Measurements from ENCODE around the gene CTNNA2.

DNA sequence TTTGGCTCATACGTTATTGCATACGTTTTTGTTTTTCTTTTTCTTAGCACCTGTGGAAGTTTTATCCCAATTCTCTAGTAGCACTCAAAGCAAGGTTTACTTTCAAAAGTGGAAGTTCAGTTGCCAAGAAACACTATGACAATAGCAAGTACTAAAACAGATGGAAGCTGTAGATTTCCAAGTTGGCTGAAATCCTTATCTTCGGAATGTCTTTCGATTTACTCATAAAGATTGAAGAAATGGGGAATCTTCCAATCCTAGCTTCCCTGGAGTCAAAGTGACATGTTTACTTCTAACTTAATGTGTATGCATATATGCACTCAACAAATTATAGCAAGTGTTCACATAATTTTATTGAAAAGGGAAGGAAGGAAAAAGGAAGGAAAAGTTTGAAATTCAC, 307.4 kb downstream of the CTNNA2 start:
- TF ChIP-seq ARNTL (CRISPR knock-in tag; IDR thresholded peaks at IDR 0.05; ENCODE audit: borderline replicate concordance, low read depth) (no peak), ZFP3 (CRISPR knock-in tag; IDR thresholded peaks at IDR 0.05) (no peak), ZC3H10 (CRISPR knock-in tag; IDR thresholded peaks at IDR 0.05) (no peak), TCF4 (CRISPR knock-in tag; IDR thresholded peaks at IDR 0.05; ENCODE audit: borderline replicate concordance) (no peak), BACH2 (CRISPR knock-in tag; IDR thresholded peaks at IDR 0.05; ENCODE audit: borderline replicate concordance) (no peak), RARB (CRISPR knock-in tag; IDR thresholded peaks at IDR 0.05) (no peak), PPARA (CRISPR knock-in tag; IDR thresholded peaks at IDR 0.05; ENCODE audit: borderline replicate concordance) (no peak), SNAI2 (CRISPR knock-in tag; IDR thresholded peaks at IDR 0.05) (no peak), GLIS3 (CRISPR knock-in tag; IDR thresholded peaks at IDR 0.05) (no peak), ZNF70 (CRISPR knock-in tag; IDR thresholded peaks at IDR 0.05) (no peak)
- TF ChIP-seq, protein P1, sequence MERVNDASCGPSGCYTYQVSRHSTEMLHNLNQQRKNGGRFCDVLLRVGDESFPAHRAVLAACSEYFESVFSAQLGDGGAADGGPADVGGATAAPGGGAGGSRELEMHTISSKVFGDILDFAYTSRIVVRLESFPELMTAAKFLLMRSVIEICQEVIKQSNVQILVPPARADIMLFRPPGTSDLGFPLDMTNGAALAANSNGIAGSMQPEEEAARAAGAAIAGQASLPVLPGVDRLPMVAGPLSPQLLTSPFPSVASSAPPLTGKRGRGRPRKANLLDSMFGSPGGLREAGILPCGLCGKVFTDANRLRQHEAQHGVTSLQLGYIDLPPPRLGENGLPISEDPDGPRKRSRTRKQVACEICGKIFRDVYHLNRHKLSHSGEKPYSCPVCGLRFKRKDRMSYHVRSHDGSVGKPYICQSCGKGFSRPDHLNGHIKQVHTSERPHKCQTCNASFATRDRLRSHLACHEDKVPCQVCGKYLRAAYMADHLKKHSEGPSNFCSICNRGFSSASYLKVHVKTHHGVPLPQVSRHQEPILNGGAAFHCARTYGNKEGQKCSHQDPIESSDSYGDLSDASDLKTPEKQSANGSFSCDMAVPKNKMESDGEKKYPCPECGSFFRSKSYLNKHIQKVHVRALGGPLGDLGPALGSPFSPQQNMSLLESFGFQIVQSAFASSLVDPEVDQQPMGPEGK (CRISPR knock-in tag; IDR thresholded peaks at IDR 0.05; ENCODE audit: borderline replicate concordance): no peak
- TF ChIP-seq, protein P2, sequence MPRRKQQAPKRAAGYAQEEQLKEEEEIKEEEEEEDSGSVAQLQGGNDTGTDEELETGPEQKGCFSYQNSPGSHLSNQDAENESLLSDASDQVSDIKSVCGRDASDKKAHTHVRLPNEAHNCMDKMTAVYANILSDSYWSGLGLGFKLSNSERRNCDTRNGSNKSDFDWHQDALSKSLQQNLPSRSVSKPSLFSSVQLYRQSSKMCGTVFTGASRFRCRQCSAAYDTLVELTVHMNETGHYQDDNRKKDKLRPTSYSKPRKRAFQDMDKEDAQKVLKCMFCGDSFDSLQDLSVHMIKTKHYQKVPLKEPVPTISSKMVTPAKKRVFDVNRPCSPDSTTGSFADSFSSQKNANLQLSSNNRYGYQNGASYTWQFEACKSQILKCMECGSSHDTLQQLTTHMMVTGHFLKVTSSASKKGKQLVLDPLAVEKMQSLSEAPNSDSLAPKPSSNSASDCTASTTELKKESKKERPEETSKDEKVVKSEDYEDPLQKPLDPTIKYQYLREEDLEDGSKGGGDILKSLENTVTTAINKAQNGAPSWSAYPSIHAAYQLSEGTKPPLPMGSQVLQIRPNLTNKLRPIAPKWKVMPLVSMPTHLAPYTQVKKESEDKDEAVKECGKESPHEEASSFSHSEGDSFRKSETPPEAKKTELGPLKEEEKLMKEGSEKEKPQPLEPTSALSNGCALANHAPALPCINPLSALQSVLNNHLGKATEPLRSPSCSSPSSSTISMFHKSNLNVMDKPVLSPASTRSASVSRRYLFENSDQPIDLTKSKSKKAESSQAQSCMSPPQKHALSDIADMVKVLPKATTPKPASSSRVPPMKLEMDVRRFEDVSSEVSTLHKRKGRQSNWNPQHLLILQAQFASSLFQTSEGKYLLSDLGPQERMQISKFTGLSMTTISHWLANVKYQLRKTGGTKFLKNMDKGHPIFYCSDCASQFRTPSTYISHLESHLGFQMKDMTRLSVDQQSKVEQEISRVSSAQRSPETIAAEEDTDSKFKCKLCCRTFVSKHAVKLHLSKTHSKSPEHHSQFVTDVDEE (CRISPR knock-in tag; IDR thresholded peaks at IDR 0.05): no peak
